Melanocyte of skin (primary cell): ENCODE results near the gene TBC1D20. TPM values are rescaled to one million over a fixed set of nuclear protein-coding genes. Genes with fewer than 3 reads are reported as not detected.

ENCODE experiments used
- small RNA-seq, 2 donors: library from RNA; depleted of rRNA; stranded (forward); fragments of <200 nt; gene quantifications; one replicate each; pipeline ENCODE3, GENCODE V24; 2012
- total RNA-seq, 2 donors: library from RNA; depleted of rRNA; stranded (reverse); fragments of >200 nt; gene quantifications; 2 replicates each; pipeline ENCODE4 v1.2.3, GENCODE V29; 2012

TBC1D20 gene
- total RNA-seq: 10 to 100 TPM; 47.3 to 55.1 TPM

GRCh38 chr20:462199-462991 is at the start of gene TBC1D20:
TBC1D20 (minus strand) TSS chr20:462533; CDS start chr20:462405, 128 bp downstream.

GRCh38 chr20:407953-408842 is 54.1 kb downstream of the TBC1D20 start, which contains the start of gene RBCK1:
RBCK1 (plus strand) TSS chr20:408299; CDS start chr20:408758, 459 bp downstream.

Small RNA genes within 50 kb of the gene (small RNA-seq; reads per million reads assigned to genes)
- gene RF00019: 0 reads per million in 2 donors

Other genes starting within 250 kb of the TBC1D20 start
- gene DEFB129, start 235.3 kb downstream of the TBC1D20 start, total RNA-seq: under 1 TPM in 1 of 2 donors, not detected in 1; 0.34 TPM
- gene DEFB132, start 204.8 kb downstream of the TBC1D20 start, total RNA-seq: not detected
- gene C20orf96, start 171.8 kb downstream of the TBC1D20 start, total RNA-seq: 1 to 10 TPM; 2.8 to 3.7 TPM
- gene ZCCHC3, start 165.0 kb downstream of the TBC1D20 start, total RNA-seq: 10 to 100 TPM in 1 of 2 donors, 1 to 10 TPM in 1; 8.3 to 10.3 TPM
- gene SOX12, start 137.0 kb downstream of the TBC1D20 start, total RNA-seq: 1 to 10 TPM; 6.2 to 6.7 TPM
- 10 to 100 TPM; 69.9 to 98.6 TPM for gene NRSN2, start 115.4 kb downstream of the TBC1D20 start, total RNA-seq
- gene TRIB3, start 81.8 kb downstream of the TBC1D20 start, total RNA-seq: 10 to 100 TPM; 24.8 to 46.6 TPM
- gene RBCK1, start 54.2 kb downstream of the TBC1D20 start, total RNA-seq: 100 to 1,000 TPM in 1 of 2 donors, 10 to 100 TPM in 1; 98.2 to 102 TPM
- 10 to 100 TPM; 87.1 to 91.2 TPM for gene CSNK2A1, start 81.3 kb upstream of the TBC1D20 start, total RNA-seq
- not detected for gene TCF15, start 147.8 kb upstream of the TBC1D20 start, total RNA-seq
- gene SRXN1, start 190.7 kb upstream of the TBC1D20 start, total RNA-seq: 10 to 100 TPM; 41.6 to 65.9 TPM
- not detected for gene SCRT2, start 213.3 kb upstream of the TBC1D20 start, total RNA-seq